IPS-18a (cell line): ENCODE data around the gene BUB1B.
"Not testable (repeated sequence)": the region's sequence is repeated elsewhere in the genome, so short reads cannot be mapped to it uniquely, and the experiment has no call there.

Source experiments
- H3K27ac ChIP-seq: one replicate; pipeline ENCODE4 v1.5.1; 2013; ENCODE audit warnings: low read length
- H3K27me3 ChIP-seq: one replicate; pipeline ENCODE4 v1.6.1; 2013; ENCODE audit warnings: mild to moderate bottlenecking, low read length; ENCODE audit not compliant: control insufficient read depth, insufficient read depth
- H3K36me3 ChIP-seq: one replicate; pipeline ENCODE4 v1.6.1; 2013; ENCODE audit warnings: low read depth, low read length; ENCODE audit not compliant: control insufficient read depth
- H3K4me1 ChIP-seq: one replicate; pipeline ENCODE4 v1.6.1; 2013; ENCODE audit warnings: low read depth, low read length; ENCODE audit not compliant: control insufficient read depth
- H3K4me3 ChIP-seq: one replicate; pipeline ENCODE4 v1.5.1; 2013; ENCODE audit warnings: low read length
- H3K9ac ChIP-seq: one replicate; pipeline ENCODE4 v1.6.1; 2013; ENCODE audit warnings: mild to moderate bottlenecking, low read length, moderate library complexity
- H3K9me3 ChIP-seq: one replicate; pipeline ENCODE4 v1.6.1; 2013; ENCODE audit warnings: low read depth, low read length; ENCODE audit not compliant: control insufficient read depth

Gene BUB1B

DNA sequence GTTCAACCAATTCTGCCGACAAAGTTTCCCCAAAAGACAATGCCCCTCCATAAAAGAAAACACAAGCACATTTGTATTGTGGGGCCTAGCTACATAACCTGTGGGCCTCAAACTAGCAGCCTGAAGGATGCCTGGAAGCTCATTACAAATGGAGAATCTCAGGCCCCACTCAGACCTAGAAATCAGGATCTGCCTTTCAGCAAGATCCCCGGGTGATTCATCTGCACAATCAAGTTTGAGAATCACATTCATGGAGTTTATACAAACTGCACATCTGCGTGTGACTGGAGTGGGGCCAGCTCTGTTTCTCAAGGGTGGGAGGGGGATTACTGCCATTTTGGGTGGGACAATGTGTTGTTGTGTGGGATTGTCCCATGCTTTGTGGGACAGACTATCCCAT lies 36.5 kb upstream of the BUB1B start:
- H3K4me1 ChIP-seq = peaks cover 15% of the 10 kb centered on the region
- H3K4me3 ChIP-seq = peak overlapping the region; percentile 24
- not testable (repeated sequence) for H3K9ac ChIP-seq, H3K9me3 ChIP-seq, H3K36me3 ChIP-seq, H3K27me3 ChIP-seq
- H3K27ac ChIP-seq = peak overlapping the region; percentile 16

DNA sequence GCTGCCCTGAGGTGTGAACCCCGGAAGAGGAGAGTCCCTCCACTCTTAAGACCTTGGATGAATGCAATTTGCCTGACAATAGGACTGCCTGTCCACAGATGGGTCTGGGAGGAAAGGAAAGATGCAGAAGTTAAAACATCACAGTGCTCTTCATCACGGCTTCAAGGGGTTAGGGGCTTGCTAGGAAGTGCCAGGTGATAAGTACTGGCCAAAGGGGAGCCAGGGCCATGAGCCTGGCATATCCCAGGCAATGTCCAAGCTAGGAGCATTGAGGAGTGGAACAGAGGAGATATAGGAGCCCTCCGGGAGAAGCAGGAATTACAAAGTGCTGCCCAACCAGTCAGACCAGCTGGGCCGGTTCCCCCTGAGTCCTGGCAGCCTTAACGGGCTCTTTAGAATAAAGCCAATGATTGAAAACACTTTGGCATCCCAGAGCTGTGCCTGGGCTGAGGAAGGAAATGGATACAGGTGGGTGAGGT lies 36.0 kb upstream of the BUB1B start:
- peak overlapping the region; percentile 24 for H3K4me3 ChIP-seq

DNA sequence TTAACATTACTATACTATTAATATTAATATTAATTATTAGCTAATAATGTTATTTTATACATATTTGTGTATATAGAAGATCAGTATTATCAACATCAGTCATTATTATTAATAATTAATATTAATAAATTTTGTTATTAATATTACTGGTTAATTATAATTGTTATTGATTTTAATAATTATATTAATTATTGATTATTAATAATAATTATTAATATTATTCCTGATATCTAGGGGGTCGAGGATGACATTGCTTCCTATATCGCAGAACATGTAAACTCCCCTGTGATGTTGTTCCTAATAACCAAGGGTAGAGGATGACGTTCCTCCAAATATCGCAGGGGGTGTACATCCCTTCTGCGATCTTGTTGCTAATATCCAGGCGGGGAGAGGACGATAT lies 34.9 kb upstream of the BUB1B start:
- no peaks in the 10 kb centered on the region for H3K27me3 ChIP-seq
- peaks cover 15% of the 10 kb centered on the region for H3K4me1 ChIP-seq
- H3K36me3 ChIP-seq = no peaks in the 10 kb centered on the region
- H3K9me3 ChIP-seq = no peaks in the 10 kb centered on the region
- no peak overlapping the region for H3K9ac ChIP-seq
- H3K27ac ChIP-seq = no peak overlapping the region
- H3K4me3 ChIP-seq = no peak overlapping the region

More for the DNA sequence above, 36.0 kb upstream of the BUB1B start:
- Histone ChIP-seq H3K4me1 (peaks cover 15% of the 10 kb centered on the region), H3K27ac (peak overlapping the region; percentile 16)
- not testable (repeated sequence) for H3K9me3 ChIP-seq, H3K9ac ChIP-seq, H3K27me3 ChIP-seq, H3K36me3 ChIP-seq

DNA sequence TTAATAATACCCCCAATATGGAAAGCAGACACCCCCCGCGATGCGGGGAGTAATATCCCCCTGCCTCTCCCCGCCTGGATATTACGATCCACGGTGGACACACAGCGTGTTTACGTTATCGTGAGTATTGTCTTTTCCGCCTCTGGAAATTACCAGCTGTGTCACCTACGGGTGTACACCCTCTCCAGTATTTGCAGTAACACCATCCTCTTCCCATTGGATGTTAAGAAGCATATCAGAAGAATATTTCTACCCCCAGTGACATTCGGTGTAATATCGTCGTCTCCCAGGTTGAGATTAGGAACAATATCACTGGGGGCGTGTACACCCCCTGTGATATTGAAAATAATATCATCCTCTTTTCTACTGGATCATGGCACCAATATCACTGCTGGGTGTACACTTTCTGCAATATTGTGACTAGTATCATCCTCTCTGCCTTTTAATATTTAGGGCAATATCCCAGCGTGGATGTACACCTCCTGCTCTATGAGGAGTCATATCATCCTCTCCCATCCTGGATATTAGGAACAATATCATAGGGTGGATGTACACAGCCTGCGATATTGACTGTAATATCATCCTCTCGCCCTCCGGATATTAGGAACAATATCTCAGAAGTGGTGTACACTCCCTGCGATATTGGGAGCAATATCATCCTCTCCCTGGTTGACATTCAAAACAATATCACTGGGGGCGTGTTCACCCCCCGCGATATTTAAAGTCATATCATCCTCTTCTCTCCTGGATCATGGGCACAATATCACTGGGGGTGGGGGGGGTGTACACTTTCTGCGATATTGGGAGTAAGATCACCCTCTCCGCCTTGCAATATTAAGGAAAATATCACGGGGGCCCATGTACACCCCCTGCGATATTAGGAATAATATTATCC lies 31.9 kb upstream of the BUB1B start:
- H3K9me3 ChIP-seq = no peaks in the 10 kb centered on the region
- H3K4me1 ChIP-seq = peaks cover 15% of the 10 kb centered on the region
- H3K4me3 ChIP-seq = no peak overlapping the region
- no peaks in the 10 kb centered on the region for H3K27me3 ChIP-seq
- no peak overlapping the region for H3K27ac ChIP-seq
- no peaks in the 10 kb centered on the region for H3K36me3 ChIP-seq
- no peak overlapping the region for H3K9ac ChIP-seq

DNA sequence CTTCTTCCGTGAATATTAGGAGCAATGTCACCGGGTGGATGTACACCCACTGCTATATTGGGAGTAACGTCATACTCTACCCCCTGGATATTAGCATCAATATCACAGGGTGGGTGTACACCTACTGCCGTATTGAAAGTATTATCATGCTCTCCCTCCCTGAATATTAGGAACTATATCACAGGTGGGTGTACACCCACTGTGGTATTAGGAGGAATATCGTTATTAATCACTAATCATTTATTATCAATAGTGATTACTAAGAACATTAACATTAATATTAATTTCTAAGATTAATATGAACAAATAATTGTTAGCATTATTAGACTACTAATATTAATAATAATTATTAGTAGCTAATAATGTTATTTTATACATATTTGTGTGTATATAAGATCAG lies 30.8 kb upstream of the BUB1B start:
- no peak overlapping the region for H3K9ac ChIP-seq
- H3K27ac ChIP-seq = no peak overlapping the region
- H3K27me3 ChIP-seq = no peaks in the 10 kb centered on the region
- H3K4me3 ChIP-seq = no peak overlapping the region
- H3K4me1 ChIP-seq = peaks cover 5% of the 10 kb centered on the region
- no peaks in the 10 kb centered on the region for H3K9me3 ChIP-seq
- no peaks in the 10 kb centered on the region for H3K36me3 ChIP-seq

DNA sequence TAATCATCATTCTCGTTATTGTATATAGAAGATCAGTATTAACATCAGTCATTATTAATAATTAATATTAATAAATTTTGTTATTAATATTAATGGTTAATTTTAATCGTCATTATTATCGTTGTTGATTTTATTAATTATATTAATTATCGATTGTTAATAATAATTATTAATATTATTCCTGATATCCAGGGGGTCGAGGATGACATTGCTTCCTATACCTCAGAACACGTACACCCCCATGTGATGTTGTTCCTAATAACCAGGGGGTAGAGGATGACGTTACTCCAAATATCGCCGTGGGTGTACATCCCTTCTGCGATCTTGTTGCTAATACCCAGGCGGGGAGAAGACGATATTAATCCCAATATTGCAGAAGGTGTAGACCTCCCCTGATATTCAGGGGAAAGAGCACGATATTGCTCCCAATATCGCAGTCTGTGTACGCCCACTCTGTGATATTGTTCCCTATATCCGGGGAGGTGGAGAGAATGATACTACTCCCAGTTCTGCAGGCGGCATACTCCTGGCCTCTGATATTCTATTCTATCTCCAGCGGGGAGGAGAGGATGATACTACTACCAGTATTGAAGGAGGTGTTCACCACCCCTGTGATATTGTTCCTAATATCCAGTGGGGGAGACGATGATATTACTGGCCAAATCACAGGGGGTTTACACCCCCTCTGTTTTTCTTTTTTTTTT lies 29.9 kb upstream of the BUB1B start:
- Histone ChIP-seq H3K9me3 (no peaks in the 10 kb centered on the region), H3K36me3 (no peaks in the 10 kb centered on the region), H3K9ac (no peak overlapping the region), H3K4me3 (no peak overlapping the region), H3K27ac (no peak overlapping the region), H3K27me3 (no peaks in the 10 kb centered on the region), H3K4me1 (no peaks in the 10 kb centered on the region)

DNA sequence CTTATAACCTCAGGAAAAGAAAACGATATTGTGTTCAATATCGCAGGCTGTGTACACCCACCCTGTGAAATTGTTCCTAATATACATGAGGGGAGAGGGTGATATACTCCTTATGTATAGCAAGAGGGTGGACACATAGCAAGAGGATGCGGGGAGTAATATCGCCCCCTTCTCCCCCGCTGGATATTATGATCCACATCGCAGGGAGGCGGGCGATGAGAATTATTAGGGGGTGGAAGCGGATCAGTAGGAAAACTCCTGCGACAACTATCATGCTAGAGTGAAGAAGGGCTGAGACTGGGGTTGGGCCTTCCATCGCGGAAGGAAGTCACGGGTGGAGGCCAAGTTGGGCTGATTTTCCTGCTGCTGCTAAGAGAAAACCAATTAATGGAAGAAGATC lies 27.3 kb upstream of the BUB1B start:
- no peak overlapping the region for H3K27ac ChIP-seq
- H3K4me1 ChIP-seq = no peaks in the 10 kb centered on the region
- no peak overlapping the region for H3K4me3 ChIP-seq
- H3K36me3 ChIP-seq = no peaks in the 10 kb centered on the region
- no peaks in the 10 kb centered on the region for H3K9me3 ChIP-seq
- no peaks in the 10 kb centered on the region for H3K27me3 ChIP-seq
- H3K9ac ChIP-seq = no peak overlapping the region

DNA sequence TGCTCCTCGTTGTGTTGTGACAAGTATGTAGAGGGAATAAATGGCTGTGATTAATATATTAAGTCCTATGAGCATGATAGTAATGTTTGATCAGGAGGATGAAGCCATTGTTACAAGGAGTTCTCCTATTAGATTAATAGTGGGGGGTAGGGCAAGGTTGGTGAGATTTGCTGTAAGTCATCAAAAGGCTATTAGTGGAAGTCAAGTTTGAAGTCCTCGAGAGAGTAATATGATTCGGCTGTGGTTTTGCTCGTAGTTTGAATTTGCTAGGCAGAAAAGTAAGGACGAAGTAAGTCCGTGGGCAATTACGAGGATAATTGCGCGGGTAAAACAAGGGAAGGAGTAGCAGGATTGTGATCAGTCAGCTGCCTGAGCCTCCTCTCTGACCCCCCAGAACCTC lies 26.0 kb upstream of the BUB1B start:
- Histone ChIP-seq H3K27ac (no peak overlapping the region), H3K4me3 (no peak overlapping the region), H3K9me3 (no peaks in the 10 kb centered on the region), H3K9ac (no peak overlapping the region), H3K27me3 (no peaks in the 10 kb centered on the region), H3K36me3 (no peaks in the 10 kb centered on the region), H3K4me1 (no peaks in the 10 kb centered on the region)

DNA sequence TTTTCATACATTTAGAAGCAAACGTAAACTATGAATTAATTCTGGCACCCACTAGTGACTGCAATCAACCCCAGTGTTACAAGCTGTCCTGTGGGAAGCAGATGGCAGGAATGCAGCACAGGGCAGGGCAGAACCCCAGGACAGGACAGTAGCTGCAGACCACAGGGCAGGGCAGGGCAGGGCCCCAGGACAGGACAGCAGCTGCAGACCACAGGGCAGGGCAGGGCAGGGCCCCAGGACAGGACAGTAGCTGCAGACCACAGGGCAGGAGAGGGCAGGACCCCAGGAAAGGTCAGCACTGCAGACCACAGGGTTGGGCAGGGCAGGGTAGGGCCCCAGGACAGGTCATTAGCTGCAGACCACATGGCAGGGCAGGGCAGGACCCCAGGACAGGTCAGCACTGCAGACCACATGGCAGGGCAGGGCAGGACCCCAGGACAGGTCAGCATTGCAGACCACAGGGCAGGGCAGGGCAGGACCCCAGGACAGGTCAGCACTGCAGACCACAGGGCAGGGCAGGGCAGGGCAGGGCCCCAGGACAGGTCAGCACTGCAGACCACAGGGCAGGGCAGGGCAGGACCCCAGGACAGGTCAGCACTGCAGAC lies 24.9 kb upstream of the BUB1B start:
- not testable (repeated sequence) for H3K9me3 ChIP-seq, H3K9ac ChIP-seq, H3K36me3 ChIP-seq, H3K4me1 ChIP-seq, H3K27ac ChIP-seq, H3K27me3 ChIP-seq, H3K4me3 ChIP-seq

DNA sequence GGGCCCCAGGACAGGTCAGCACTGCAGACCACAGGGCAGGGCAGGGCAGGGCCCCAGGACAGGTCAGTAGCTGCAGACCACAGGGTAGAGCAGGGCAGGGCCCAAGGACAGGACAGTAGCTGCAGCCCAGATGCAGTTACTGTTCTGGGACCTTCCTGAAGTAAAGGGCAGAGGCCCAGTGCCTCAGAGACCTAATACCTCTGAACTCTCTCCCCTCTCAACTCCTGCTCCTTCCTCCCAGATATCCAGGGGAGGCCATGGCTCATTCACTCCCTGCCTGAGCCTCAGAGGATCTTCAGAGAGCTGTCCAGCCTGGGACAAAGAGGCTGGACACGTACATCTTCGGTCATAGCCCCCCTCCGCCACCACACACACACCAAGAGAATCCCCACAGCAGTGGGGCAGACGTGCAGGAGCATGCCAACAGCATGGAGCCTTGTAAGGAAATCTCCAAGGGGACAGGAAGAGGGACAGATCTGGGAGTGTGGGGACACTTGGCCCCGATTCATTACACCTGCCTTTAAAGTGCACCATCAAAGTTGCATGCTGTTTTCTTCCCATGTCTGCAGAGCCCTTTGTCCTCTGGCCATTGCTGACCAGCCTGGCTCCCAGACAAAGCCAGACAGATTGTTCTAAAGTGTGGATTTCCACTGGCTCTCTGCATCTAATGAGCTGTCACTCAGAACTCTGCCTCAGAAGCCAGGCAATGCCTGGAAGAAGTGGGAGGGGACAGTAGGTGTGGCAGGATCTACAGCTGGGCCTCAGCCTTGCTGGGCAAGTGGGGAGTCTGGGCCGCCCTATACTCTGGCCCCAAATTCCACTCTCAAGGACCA lies 24.2 kb upstream of the BUB1B start:
- Histone ChIP-seq H3K9me3 (no peaks in the 10 kb centered on the region), H3K36me3 (no peaks in the 10 kb centered on the region), H3K27ac (no peak overlapping the region), H3K4me1 (no peaks in the 10 kb centered on the region), H3K27me3 (no peaks in the 10 kb centered on the region), H3K9ac (no peak overlapping the region), H3K4me3 (no peak overlapping the region)
